Measurements from ENCODE around the gene KRTAP10-1.
"Not testable (repeated sequence)": the region's sequence is repeated elsewhere in the genome, so short reads cannot be mapped to it uniquely, and the experiment has no call there.

Gene KRTAP10-1

GRCh38 chr21:44505673-44506278 lies 34.2 kb downstream of the KRTAP10-1 start:
- no peak for TF ChIP-seq CTCF (IDR thresholded peaks at IDR 0.05; ENCODE audit: low read depth, low read length, missing control alignments)
- in situ Hi-C loops (cut with HindIII; ENCODE audit: low sequenced_read_pairs): no loop called here
- DNase-seq (ENCODE audit: low read depth): no peak
- H3K4me3 ChIP-seq (ENCODE audit: low read depth, low read length): no peak overlapping the region

- no peak for DNase-seq (ENCODE audit: low read depth)
- H3K4me3 ChIP-seq (ENCODE audit: low read depth, low read length): no peak overlapping the region
- in situ Hi-C loops (cut with HindIII; ENCODE audit: low sequenced_read_pairs): no loop called here
- TF ChIP-seq CTCF (IDR thresholded peaks at IDR 0.05; ENCODE audit: low read depth, low read length, missing control alignments): no peak
Observed at GRCh38 chr21:44503901-44504399, 36.0 kb downstream of the KRTAP10-1 start.

GRCh38 chr21:44503006-44503889 lies 36.7 kb downstream of the KRTAP10-1 start:
- in situ Hi-C loops (cut with HindIII; ENCODE audit: low sequenced_read_pairs); DNase-seq (ENCODE audit: low read depth); H3K4me3 ChIP-seq (ENCODE audit: low read depth, low read length): not testable (repeated sequence)

GRCh38 chr21:44502171-44502958 lies 37.6 kb downstream of the KRTAP10-1 start:
- TF ChIP-seq CTCF (IDR thresholded peaks at IDR 0.05; ENCODE audit: low read depth, low read length, missing control alignments): no peak
- in situ Hi-C loops (cut with HindIII; ENCODE audit: low sequenced_read_pairs): no loop called here

GRCh38 chr21:44500111-44500510 lies 39.9 kb downstream of the KRTAP10-1 start:
- no peak for DNase-seq (ENCODE audit: low read depth)
- TF ChIP-seq CTCF (IDR thresholded peaks at IDR 0.05; ENCODE audit: low read depth, low read length, missing control alignments): no peak
- in situ Hi-C loops (cut with HindIII; ENCODE audit: low sequenced_read_pairs): no loop called here
- H3K4me3 ChIP-seq (ENCODE audit: low read depth, low read length): no peak overlapping the region

More at GRCh38 chr21:44502171-44502958, 37.6 kb downstream of the KRTAP10-1 start:
- H3K4me3 ChIP-seq (ENCODE audit: low read depth, low read length): no peak overlapping the region
- DNase-seq (ENCODE audit: low read depth): no peak

GRCh38 chr21:44499631-44500030 lies 40.4 kb downstream of the KRTAP10-1 start:
- in situ Hi-C loops (cut with HindIII; ENCODE audit: low sequenced_read_pairs): loop anchor here (25.0 kb wide), 1 partner anchor 112 kb away; no protein-coding TSS in a partner anchor
- H3K4me3 ChIP-seq (ENCODE audit: low read depth, low read length): no peak overlapping the region
- TF ChIP-seq CTCF (IDR thresholded peaks at IDR 0.05; ENCODE audit: low read depth, low read length, missing control alignments): no peak
- no peak for DNase-seq (ENCODE audit: low read depth)
